Measurements from ENCODE around the gene ITGA2. TPM values are rescaled to one million over a fixed set of nuclear protein-coding genes. Genes with fewer than 3 reads are reported as not detected.
A peak's percentile ranks its signal among the peaks of the same experiment; 100 is the strongest.

Gene ITGA2
- total RNA-seq, 2 donors from 2014 or later, result 18.3 to 19.7 TPM

DNA sequence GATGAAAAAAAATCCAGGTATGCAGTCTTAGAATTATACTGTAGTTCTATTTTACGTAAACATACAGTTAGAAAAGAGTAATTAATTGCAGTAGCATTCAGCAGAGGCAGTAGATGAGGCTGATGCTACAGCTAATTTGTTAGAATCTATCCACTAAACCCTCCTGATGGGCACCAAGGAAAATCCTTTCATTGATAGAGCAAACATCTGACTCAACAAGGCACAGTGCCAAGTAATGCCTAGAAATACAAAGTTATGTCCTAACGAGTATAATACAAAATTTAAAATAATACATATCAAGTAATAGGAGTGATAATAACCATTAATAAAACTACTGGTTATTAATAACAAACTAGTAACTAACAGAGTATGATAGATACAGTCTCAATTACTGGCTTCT lies 111.5 kb downstream of the ITGA2 start:
- TF ChIP-seq, protein P1, sequence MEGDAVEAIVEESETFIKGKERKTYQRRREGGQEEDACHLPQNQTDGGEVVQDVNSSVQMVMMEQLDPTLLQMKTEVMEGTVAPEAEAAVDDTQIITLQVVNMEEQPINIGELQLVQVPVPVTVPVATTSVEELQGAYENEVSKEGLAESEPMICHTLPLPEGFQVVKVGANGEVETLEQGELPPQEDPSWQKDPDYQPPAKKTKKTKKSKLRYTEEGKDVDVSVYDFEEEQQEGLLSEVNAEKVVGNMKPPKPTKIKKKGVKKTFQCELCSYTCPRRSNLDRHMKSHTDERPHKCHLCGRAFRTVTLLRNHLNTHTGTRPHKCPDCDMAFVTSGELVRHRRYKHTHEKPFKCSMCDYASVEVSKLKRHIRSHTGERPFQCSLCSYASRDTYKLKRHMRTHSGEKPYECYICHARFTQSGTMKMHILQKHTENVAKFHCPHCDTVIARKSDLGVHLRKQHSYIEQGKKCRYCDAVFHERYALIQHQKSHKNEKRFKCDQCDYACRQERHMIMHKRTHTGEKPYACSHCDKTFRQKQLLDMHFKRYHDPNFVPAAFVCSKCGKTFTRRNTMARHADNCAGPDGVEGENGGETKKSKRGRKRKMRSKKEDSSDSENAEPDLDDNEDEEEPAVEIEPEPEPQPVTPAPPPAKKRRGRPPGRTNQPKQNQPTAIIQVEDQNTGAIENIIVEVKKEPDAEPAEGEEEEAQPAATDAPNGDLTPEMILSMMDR (IDR thresholded peaks at IDR 0.05), result no peak
- DNase-seq, result no peak
- H3K36me3 ChIP-seq, result no peaks in the 10 kb centered on the region
- H3K27me3 ChIP-seq, result no peaks in the 10 kb centered on the region
- H3K27ac ChIP-seq, result no peak overlapping the region
- no peak overlapping the region for H3K9ac ChIP-seq (ENCODE audit: low read depth in 2 of 2, low read length in 2 of 2)
- H3K9me3 ChIP-seq, result no peaks in the 10 kb centered on the region
- intact Hi-C loops (cut with DNase I), result no loop called here
- no peaks in the 10 kb centered on the region for H3K4me1 ChIP-seq
- H3K4me3 ChIP-seq, result no peak overlapping the region

DNA sequence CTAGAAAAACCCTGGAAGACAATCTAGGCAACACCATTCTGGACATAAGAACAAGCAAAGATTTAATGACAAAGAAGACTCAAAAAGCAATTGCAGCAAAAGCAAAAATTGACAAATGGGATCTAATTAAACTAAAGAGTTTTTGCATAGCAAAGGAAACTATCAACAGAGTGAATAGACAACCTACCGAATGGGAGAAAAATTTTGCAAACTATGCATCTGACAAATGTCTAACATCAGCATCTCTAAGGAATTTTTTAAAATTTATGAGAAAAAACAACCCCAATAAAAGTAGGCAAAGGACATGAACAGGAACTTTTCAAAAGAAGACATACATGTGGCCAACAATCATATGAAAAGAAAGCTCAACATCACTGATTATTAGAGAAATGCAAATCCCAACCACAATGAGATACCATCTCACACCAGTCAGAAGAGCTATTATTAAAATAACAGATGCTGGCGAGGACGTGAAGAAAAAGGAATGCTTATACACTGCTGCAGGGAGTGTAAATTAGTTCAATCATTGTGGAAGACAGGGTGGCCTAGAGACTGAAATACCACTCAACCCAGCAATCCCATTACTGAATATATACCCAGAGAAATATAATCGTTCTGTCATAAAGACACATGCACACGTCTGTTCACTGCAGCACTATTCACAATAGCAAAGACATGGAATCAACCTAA lies 116.6 kb downstream of the ITGA2 start:
- TF ChIP-seq, protein P1 (IDR thresholded peaks at IDR 0.05), result no peak
- Histone ChIP-seq H3K9ac (ENCODE audit: low read depth in 2 of 2, low read length in 2 of 2) (no peak overlapping the region), H3K27ac (no peak overlapping the region), H3K9me3 (no peaks in the 10 kb centered on the region), H3K4me3 (no peak overlapping the region), H3K27me3 (no peaks in the 10 kb centered on the region), H3K36me3 (no peaks in the 10 kb centered on the region), H3K4me1 (peaks cover 7% of the 10 kb centered on the region)
- no peak for DNase-seq
- intact Hi-C loops (cut with DNase I), result no loop called here

DNA sequence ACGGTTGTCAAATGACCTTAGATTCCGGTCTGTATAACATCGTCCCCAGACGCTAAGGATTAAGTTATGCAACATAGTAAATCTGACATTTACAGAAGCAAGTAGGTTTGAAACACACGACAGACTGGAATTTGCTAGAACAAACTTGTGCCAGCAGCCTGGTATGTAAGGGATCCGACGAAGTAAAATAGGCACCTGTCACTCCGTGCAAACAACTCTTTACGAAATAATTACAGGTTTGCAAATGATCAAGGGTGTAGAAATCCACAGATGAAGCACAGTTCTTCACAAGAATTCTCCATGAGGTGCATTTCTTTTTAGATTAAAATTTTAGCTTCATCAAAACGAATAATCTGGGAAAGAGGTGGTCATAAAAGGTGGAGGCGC lies 119.9 kb downstream of the ITGA2 start:
- peak overlapping the region; percentile 46 for H3K4me3 ChIP-seq
- TF ChIP-seq, protein P1 (IDR thresholded peaks at IDR 0.05), result no peak
- peak overlapping the region; percentile 63 for H3K27ac ChIP-seq
- H3K9me3 ChIP-seq, result no peaks in the 10 kb centered on the region
- no peaks in the 10 kb centered on the region for H3K27me3 ChIP-seq
- H3K4me1 ChIP-seq, result peaks cover 9% of the 10 kb centered on the region
- peak; percentile 44 for DNase-seq
- no peaks in the 10 kb centered on the region for H3K36me3 ChIP-seq
- peak overlapping the region; percentile 40 to 96 for H3K9ac ChIP-seq (ENCODE audit: low read depth in 2 of 2, low read length in 2 of 2)
- intact Hi-C loops (cut with DNase I), result no loop called here

GRCh38 chr5:53109443-53110127 lies 120.4 kb downstream of the ITGA2 start, which contains the start of gene MOCS2:
TSS of gene MOCS2 (minus strand) at chr5:53109757. CDS start at chr5:53107174, 2,583 bp downstream.
- TF ChIP-seq, protein P1 (IDR thresholded peaks at IDR 0.05), result no peak
- no peaks in the 10 kb centered on the region for H3K27me3 ChIP-seq
- peaks cover 9% of the 10 kb centered on the region for H3K4me1 ChIP-seq
- peak within 1 kb of the TSS; percentile 63 for H3K27ac ChIP-seq
- H3K9ac ChIP-seq (ENCODE audit: low read depth in 2 of 2, low read length in 2 of 2), result peak within 1 kb of the TSS; percentile 81 to 96
- H3K36me3 ChIP-seq, result no peaks in the 10 kb centered on the region
- peak; percentile 91 for DNase-seq
- no peaks in the 10 kb centered on the region for H3K9me3 ChIP-seq
- peak within 1 kb of the TSS; percentile 46 for H3K4me3 ChIP-seq
- intact Hi-C loops (cut with DNase I), result no loop called here

DNA sequence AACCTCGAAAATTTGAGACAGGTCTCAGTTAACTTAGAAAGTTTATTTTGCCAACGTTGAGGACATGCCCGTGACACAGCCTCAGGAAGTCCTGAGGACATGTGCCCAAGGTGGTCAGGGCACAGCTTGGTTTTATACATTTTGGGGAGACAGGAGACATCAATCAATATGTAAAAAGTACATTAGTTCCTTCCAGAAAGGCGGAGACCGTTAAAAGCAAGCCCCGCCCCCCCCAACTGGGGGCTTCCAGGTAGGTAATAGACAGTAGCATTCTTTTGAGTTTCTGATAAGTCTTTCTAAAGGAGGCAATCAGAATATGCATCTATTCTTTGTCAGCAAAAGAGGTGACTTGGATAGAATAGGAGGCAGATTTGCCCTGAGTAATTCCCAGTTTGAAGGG lies 121.0 kb downstream of the ITGA2 start:
- Histone ChIP-seq H3K27ac (peak overlapping the region; percentile 63), H3K9me3 (no peaks in the 10 kb centered on the region), H3K9ac (ENCODE audit: low read depth in 2 of 2, low read length in 2 of 2) (peak overlapping the region; percentile 81 to 96), H3K4me3 (peak overlapping the region; percentile 46), H3K27me3 (no peaks in the 10 kb centered on the region), H3K36me3 (no peaks in the 10 kb centered on the region), H3K4me1 (peaks cover 9% of the 10 kb centered on the region)
- intact Hi-C loops (cut with DNase I), result no loop called here
- DNase-seq, result peak; percentile 23
- TF ChIP-seq, protein P1 (IDR thresholded peaks at IDR 0.05), result no peak

Data from colonic mucosa (tissue), 4 donors.